ENCODE results near the gene MSANTD1. TPM values are rescaled to one million over a fixed set of nuclear protein-coding genes. Genes with fewer than 3 reads are reported as not detected.

The MSANTD1 gene
- total and polyA plus RNA-seq, 9 donors = 0.15 to 1.4 (median 0.87) TPM

- H3K4me1 ChIP-seq (ENCODE audit: insufficient read depth) = peaks cover 5% of the 10 kb centered on the region
- no peaks in the 10 kb centered on the region for H3K27me3 ChIP-seq
- intact Hi-C loops (cut with DNase I) = loop anchor here in 1 of 4 donors (2.0 kb wide), 1 partner anchor 27 kb away; no protein-coding TSS in a partner anchor
- DNase-seq = peak in 2 of 5 donors; percentile 46 to 63
- TF ChIP-seq, protein P1, sequence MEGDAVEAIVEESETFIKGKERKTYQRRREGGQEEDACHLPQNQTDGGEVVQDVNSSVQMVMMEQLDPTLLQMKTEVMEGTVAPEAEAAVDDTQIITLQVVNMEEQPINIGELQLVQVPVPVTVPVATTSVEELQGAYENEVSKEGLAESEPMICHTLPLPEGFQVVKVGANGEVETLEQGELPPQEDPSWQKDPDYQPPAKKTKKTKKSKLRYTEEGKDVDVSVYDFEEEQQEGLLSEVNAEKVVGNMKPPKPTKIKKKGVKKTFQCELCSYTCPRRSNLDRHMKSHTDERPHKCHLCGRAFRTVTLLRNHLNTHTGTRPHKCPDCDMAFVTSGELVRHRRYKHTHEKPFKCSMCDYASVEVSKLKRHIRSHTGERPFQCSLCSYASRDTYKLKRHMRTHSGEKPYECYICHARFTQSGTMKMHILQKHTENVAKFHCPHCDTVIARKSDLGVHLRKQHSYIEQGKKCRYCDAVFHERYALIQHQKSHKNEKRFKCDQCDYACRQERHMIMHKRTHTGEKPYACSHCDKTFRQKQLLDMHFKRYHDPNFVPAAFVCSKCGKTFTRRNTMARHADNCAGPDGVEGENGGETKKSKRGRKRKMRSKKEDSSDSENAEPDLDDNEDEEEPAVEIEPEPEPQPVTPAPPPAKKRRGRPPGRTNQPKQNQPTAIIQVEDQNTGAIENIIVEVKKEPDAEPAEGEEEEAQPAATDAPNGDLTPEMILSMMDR (IDR thresholded peaks at IDR 0.05) = no peak
- TF ChIP-seq POLR2A (IDR thresholded peaks at IDR 0.05) (no peak), EP300 (IDR thresholded peaks at IDR 0.05) (no peak)
- 15 to 26% (median 18%) methylated on average over 28 to 42 of the region's 42 CpGs for WGBS, 3 donors
- no peaks in the 10 kb centered on the region for H3K9me3 ChIP-seq
- no peaks in the 10 kb centered on the region for H3K36me3 ChIP-seq
- H3K4me3 ChIP-seq = peak overlapping the region; percentile 99
- peak overlapping the region; percentile 83 to 90 for H3K27ac ChIP-seq
Observed at GRCh38 chr4:3293401-3294391, 44.7 kb downstream of the MSANTD1 start.

GRCh38 chr4:3294401-3295241, 45.7 kb downstream of the MSANTD1 start:
- Histone ChIP-seq H3K27me3 (no peaks in the 10 kb centered on the region), H3K4me1 (ENCODE audit: insufficient read depth) (peaks cover 9% of the 10 kb centered on the region), H3K36me3 (no peaks in the 10 kb centered on the region), H3K4me3 (no peak overlapping the region), H3K27ac (peak overlapping the region; percentile 83 to 90), H3K9me3 (no peaks in the 10 kb centered on the region)
- TF ChIP-seq, protein P1 (IDR thresholded peaks at IDR 0.05) = no peak
- TF ChIP-seq EP300 (IDR thresholded peaks at IDR 0.05) = no peak
- TF ChIP-seq POLR2A (IDR thresholded peaks at IDR 0.05) = no peak
- WGBS, 3 donors = 89 to 90% (median 89%) methylated on average over 19 of the region's 19 CpGs
- peak in 1 of 5 donors; percentile 37 for DNase-seq
- intact Hi-C loops (cut with DNase I) = no loop called here

DNA sequence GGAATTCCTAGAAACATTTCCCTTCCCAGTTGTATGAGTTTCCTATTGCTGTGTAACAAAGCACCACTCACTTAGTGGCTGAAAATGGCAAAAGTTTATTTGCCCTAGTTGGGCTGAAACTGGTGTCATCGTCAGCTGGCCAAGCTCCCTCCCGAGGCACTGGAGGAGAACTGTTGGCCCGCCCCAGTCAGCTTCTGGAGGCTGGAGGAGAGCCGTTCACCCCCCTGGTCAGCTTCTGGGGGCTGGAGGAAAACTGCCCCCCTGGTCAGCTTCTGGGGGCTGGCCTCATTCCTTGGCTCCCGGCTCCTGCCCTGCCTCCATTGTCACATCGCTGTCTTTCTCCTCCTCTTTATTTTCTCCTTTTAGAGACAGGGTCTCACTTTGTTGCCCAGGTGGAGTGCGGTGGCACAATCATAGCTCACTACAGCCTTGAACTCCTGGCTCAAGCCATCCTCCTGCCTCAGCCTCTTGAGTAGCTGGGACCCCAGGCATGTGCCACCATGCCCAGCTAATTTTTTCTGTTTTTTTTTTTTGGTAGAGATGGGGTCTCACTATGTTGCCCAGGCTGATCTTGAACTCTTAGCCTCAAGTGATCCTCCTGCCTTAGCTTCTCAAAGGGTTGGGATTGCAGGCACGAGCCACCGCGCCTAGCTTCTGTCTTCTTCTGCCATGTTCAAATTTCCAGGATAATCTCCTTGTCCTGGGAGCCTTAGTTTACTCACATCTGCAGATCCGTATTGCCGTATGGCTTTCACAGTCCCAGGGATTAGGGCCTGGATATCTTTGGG, 47.1 kb downstream of the MSANTD1 start:
- TF ChIP-seq, protein P1 (IDR thresholded peaks at IDR 0.05) = no peak
- TF ChIP-seq POLR2A (IDR thresholded peaks at IDR 0.05) (no peak), EP300 (IDR thresholded peaks at IDR 0.05) (no peak)
- no peaks in the 10 kb centered on the region for H3K36me3 ChIP-seq
- intact Hi-C loops (cut with DNase I) = no loop called here
- no peak overlapping the region for H3K4me3 ChIP-seq
- H3K27ac ChIP-seq = no peak overlapping the region
- no peak for DNase-seq
- H3K4me1 ChIP-seq (ENCODE audit: insufficient read depth) = peaks cover 9% of the 10 kb centered on the region
- no peaks in the 10 kb centered on the region for H3K9me3 ChIP-seq
- WGBS, 3 donors = 93 to 97% (median 96%) methylated on average over 12 of the region's 12 CpGs
- H3K27me3 ChIP-seq = no peaks in the 10 kb centered on the region

GRCh38 chr4:3296651-3297050, 47.7 kb downstream of the MSANTD1 start:
- 96 to 97% (median 97%) methylated on average over 8 of the region's 8 CpGs for WGBS, 3 donors
- Histone ChIP-seq H3K9me3 (no peaks in the 10 kb centered on the region), H3K27ac (no peak overlapping the region), H3K36me3 (no peaks in the 10 kb centered on the region), H3K4me1 (ENCODE audit: insufficient read depth) (peaks cover 6% of the 10 kb centered on the region), H3K27me3 (no peaks in the 10 kb centered on the region), H3K4me3 (no peak overlapping the region)
- TF ChIP-seq POLR2A (IDR thresholded peaks at IDR 0.05) = no peak
- TF ChIP-seq, protein P1 (IDR thresholded peaks at IDR 0.05) = no peak
- TF ChIP-seq EP300 (IDR thresholded peaks at IDR 0.05) = no peak
- no peak for DNase-seq
- intact Hi-C loops (cut with DNase I) = no loop called here

Measured in ovary (tissue), 9 donors.